ENCODE data around the gene TRMT10A. TPM values are rescaled to one million over a fixed set of nuclear protein-coding genes. Genes with fewer than 3 reads are reported as not detected.

TRMT10A gene
- total RNA-seq, 1 experiment from 2014 or later: 7.4 TPM

- no peaks in the 10 kb centered on the region for H3K9me2 ChIP-seq (ENCODE audit: insufficient read depth)
- TF ChIP-seq POLR2AphosphoS5 (IDR thresholded peaks at IDR 0.05; ENCODE audit: low read depth, low read length) (no peak), SP1 (IDR thresholded peaks at IDR 0.05; ENCODE audit: low read depth) (no peak), REST (IDR thresholded peaks at IDR 0.05; ENCODE audit: low read depth) (no peak)
- no peak for DNase-seq (ENCODE audit: low read depth, low spot score)
- no peak overlapping the region for H3K27ac ChIP-seq (ENCODE audit: low read depth, low read length)
- H3K9ac ChIP-seq (ENCODE audit: low read length): no peak overlapping the region
- ChIA-PET CTCF (no interaction called here), RAD21 (ENCODE audit: low non-redundant PET in 1 of 2, low total read pairs in 2 of 2, uncharacterized antibody in 2 of 2, unreplicated experiment in 2 of 2) (no interaction called here), POLR2A (no interaction called here)
- no peaks in the 10 kb centered on the region for H3K79me2 ChIP-seq (ENCODE audit: insufficient read depth, low read length)
- H4K20me1 ChIP-seq (ENCODE audit: insufficient read depth): no peaks in the 10 kb centered on the region
- no peak overlapping the region for H3K4me3 ChIP-seq (replicated peaks in 1 of 2; ENCODE audit: low read depth in 1 of 2, low read length in 2 of 2)
- BruUV-seq (replicated peaks): no TSS peak
- intact Hi-C loops (cut with micrococcal nuclease): no loop called here
- no peak for ATAC-seq
- no peaks in the 10 kb centered on the region for H3K27me3 ChIP-seq (ENCODE audit: insufficient read depth, low read length)
- H3K4me1 ChIP-seq (ENCODE audit: control insufficient read depth in 1 of 2, insufficient read depth in 2 of 2, low read length in 2 of 2): no peaks in the 10 kb centered on the region
- H2AFZ ChIP-seq (ENCODE audit: low read depth, low read length, poor library complexity, severe bottlenecking): no peak overlapping the region
- no peaks in the 10 kb centered on the region for H3K36me3 ChIP-seq (ENCODE audit: control insufficient read depth in 1 of 2, insufficient read depth in 2 of 2, low read length in 2 of 2)
- no peaks in the 10 kb centered on the region for H3K9me3 ChIP-seq (ENCODE audit: control insufficient read depth in 1 of 2, insufficient read depth in 1 of 2, low read depth in 1 of 2, low read length in 2 of 2)
- H3K4me2 ChIP-seq (ENCODE audit: low read length): no peak overlapping the region
Observed at GRCh38 chr4:99586797-99587196, 23.0 kb upstream of the TRMT10A start.

- H3K9me2 ChIP-seq (ENCODE audit: insufficient read depth): no peaks in the 10 kb centered on the region
- no peak overlapping the region for H3K4me3 ChIP-seq (replicated peaks in 1 of 2; ENCODE audit: low read depth in 1 of 2, low read length in 2 of 2)
- RAD21 ChIA-PET (ENCODE audit: low non-redundant PET in 1 of 2, low total read pairs in 2 of 2, uncharacterized antibody in 2 of 2, unreplicated experiment in 2 of 2): no interaction called here
- TF ChIP-seq CEBPB (IDR thresholded peaks at IDR 0.05; ENCODE audit: low read depth) (no peak), REST (IDR thresholded peaks at IDR 0.05; ENCODE audit: low read depth) (no peak), RAD21 (IDR thresholded peaks at IDR 0.05; ENCODE audit: low read depth) (no peak)
- no peak overlapping the region for H3K9ac ChIP-seq (ENCODE audit: low read length)
- no peak overlapping the region for H3K4me2 ChIP-seq (ENCODE audit: low read length)
- CTCF ChIA-PET: no interaction called here
- no peaks in the 10 kb centered on the region for H3K4me1 ChIP-seq (ENCODE audit: control insufficient read depth in 1 of 2, insufficient read depth in 2 of 2, low read length in 2 of 2)
- no peak for ATAC-seq
- H3K27ac ChIP-seq (ENCODE audit: low read depth, low read length): no peak overlapping the region
- H4K20me1 ChIP-seq (ENCODE audit: insufficient read depth): no peaks in the 10 kb centered on the region
- POLR2A ChIA-PET: no interaction called here
- no peaks in the 10 kb centered on the region for H3K27me3 ChIP-seq (ENCODE audit: insufficient read depth, low read length)
- no peaks in the 10 kb centered on the region for H3K36me3 ChIP-seq (ENCODE audit: control insufficient read depth in 1 of 2, insufficient read depth in 2 of 2, low read length in 2 of 2)
- BruUV-seq (replicated peaks): no TSS peak
- intact Hi-C loops (cut with micrococcal nuclease): no loop called here
- H3K79me2 ChIP-seq (ENCODE audit: insufficient read depth, low read length): no peaks in the 10 kb centered on the region
- DNase-seq (ENCODE audit: low read depth, low spot score): no peak
- H3K9me3 ChIP-seq (ENCODE audit: control insufficient read depth in 1 of 2, insufficient read depth in 1 of 2, low read depth in 1 of 2, low read length in 2 of 2): no peaks in the 10 kb centered on the region
- H2AFZ ChIP-seq (ENCODE audit: low read depth, low read length, poor library complexity, severe bottlenecking): no peak overlapping the region
Observed at GRCh38 chr4:99586322-99586721, 22.5 kb upstream of the TRMT10A start.

Data from HCT116 (cell line).